HG03439 (cell line): ENCODE measurements around the gene RXFP2.

ENCODE experiments used
- ATAC-seq: cut with Tn5 transposase; IDR thresholded peaks from one replicate; pipeline ENCODE4 v1.9.1; 2021; ENCODE audit warnings: mild to moderate bottlenecking, moderate library complexity; ENCODE audit not compliant: unreplicated experiment

Gene RXFP2

DNA sequence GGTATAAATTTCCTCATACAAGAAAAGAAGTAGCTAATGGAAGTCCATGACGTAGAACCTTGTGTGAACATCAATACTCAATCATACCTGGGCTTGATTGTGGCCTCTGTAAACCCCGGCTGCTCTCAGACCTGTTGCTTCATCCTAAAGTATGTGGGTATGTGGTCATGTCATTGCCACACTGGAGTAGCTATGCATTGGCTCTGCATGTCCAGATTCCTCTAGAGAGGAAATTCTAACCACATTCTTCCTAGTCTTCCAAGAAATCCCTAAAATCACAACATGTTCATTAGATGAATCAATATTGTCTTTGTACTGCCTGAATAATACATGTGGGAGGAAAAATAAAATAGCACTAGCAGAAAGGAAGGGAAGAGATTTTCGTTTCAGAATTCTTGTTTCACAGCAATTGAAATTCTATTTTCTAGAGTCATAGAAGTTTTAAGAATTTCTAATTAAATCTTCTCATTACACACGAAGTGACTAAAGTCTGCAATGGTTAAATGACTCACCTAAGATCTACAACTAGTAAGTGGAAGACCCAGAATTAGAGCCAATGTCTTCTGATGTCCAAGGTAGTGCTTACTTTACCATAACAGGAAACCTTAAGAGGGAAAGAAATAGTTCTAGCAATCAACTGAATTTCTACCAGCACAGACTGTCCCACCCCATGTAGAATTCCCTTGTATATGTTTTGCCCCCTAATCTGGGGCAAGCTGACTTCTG, 28.0 kb downstream of the RXFP2 start:
- ATAC-seq: no peak

DNA sequence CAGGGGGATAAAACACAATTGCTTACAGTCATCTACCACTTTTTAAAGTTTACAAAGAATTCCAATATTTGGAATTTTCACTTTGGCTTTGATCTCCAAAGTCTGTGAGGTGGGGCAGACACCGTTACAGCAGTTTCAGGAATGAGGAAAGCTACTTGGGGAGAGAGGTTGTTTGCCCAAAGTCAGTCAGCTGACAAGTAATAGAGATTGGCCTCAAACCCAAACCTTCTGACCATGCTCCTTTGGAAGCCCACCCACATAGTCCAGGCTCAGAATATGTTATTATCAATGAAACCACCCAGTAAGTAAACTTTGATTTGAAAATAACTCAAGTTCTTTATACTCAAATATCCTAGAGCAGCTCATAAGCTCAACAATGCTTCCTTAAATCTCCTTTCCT, 29.0 kb downstream of the RXFP2 start:
- ATAC-seq: no peak

DNA sequence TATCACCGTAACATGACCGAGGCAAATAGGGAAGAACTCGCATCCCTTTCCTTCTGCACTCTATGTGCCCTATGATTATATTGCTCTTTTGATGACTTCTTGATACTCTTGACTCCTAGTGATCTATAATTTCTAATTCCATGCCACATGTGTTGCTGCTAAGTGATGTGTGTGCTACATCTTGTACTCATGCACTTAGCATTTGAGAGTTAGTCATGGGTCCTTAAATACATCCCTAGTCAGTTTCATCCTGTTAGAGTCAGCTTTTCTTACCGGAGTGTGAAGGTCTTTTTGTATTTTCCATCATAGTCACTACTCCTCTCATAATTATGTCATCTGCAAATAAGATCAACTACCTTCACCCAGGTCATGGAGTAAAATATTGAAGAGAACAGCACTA, 30.2 kb downstream of the RXFP2 start:
- ATAC-seq: no peak

DNA sequence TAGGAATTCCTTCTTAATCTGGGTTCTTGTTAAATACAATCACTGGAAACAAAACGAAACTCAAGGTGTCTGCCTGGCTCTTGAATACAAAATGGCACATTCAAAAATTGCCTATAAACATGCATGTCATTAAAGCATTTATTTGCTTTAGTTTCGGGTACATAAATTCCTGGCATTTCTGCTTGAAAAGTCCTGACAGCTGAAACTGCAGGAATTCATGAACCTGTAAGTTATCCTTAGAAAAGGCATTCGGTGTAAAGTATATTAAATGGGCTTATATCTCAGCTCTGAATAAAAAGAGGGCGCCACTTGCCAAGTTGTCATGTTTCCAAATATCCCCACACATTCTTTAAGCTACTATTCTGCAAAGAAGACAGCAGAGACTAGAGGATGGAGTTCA, 32.9 kb downstream of the RXFP2 start:
- ATAC-seq: no peak

DNA sequence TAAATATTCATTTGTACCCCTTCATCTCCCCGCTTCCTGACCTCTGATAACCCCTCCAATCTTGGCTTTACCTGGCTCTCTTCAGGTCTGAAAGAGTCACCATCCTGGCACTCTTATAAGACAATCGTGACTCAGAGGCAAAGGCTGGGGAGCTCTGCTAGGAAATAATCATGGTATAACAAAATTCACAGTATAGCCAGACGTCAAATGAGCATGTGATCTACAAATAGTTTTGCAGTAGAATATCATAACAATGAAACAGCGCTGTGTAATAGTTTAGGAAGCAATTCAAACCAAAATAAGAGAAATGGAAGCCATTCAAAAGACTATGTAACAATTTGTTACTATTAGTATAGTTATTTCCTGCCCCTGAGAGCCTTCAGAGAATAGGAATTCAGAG, 34.2 kb downstream of the RXFP2 start:
- ATAC-seq: no peak

DNA sequence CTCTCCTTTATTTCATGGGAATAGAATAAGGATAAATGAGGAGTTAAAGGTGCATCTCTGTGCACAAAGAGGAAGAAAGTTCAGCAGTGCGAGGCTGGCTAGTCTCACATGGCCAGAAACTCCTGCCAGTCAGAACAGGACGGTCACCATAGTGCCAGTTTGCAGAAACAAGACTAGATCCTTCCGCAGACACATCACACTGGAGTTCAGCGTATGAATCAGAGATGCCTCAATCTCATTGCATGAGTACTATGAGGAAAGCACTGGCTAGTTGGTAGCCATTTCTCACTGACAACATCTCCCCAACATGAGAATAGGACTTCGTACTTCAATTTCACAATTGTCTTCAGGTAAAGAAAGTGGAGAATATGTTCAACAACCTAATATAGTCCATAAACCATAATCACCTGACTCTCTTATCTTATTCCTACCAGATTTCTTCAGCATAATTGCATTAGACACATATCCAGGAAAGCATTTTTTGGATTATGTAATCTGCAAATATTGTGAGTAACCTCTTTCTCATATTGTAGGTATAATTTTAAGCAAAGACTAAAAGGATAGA, 34.9 kb downstream of the RXFP2 start:
- no peak for ATAC-seq

DNA sequence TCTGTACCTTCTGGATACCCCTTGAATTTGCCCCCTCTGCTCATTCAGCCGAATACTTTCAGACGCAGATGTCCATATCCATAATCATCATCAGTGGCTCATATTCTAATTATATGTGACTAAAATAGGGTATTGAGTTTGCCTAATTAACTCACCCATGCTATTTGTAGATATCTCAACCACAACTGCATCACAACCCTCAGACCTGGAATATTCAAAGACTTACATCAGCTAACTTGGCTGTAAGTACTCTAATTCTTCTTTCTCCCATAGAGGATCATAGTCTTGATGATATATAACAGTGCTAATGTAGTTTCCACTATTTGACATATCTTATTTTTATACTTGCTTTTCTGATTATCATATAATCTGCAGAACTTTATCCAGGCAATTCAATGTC, 35.8 kb downstream of the RXFP2 start:
- no peak for ATAC-seq

DNA sequence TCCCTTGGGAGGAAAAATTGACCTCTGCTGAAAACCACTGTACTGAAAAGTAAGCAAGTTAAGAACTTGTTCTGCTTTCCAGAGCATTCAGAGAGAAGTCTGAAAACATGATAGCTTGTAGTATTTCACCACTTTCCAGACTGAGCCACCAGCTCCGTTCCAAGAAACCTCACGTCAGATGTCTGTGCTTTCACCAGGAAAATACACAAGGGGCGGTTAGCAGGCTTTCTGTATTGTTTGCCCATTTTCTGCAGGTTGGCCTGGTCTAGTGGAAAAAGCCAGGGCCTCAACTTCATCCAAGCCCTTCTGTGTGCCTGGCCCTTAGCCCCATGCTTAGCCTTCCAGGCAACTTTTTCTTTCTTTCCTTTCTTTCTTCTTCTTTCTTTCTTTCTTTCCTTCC, 36.4 kb downstream of the RXFP2 start:
- ATAC-seq: no peak

DNA sequence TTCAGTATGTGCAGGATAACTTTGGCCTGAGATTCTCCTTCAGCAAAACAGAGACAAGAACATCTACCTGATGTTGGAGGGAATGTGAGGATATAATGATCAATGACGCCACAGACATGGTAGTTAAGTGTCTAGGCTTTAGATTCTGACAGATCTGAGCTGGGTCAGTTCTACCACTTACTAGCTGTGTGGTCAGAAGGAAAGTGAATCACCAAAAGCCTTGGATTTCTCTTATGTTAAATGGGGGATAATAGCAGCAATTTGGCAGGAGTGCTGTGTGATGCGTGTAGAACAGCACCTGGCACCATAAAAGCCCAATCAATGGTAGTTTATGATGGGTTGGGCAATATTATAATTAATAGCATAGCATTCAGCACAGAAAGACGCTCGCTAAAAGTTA, 41.7 kb downstream of the RXFP2 start:
- ATAC-seq: no peak

DNA sequence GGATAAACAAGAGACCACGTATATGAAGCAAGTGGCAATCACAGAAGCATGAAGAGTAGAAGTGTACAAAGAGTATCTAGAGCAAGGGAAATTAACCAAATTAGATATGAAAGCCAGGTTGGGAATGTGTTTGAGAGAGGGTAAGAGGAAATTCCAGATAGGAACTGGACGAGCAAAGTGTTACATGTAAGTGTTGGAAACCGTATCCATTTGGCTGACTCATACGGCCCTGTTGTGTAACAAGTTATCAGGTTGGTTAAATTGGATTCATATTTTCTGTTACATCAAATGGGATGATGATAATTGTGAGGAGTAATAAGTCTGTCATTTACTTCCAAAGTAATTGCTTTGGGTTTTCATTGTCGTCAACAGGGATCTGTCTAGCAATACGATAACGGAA, 46.7 kb downstream of the RXFP2 start:
- ATAC-seq: no peak

DNA sequence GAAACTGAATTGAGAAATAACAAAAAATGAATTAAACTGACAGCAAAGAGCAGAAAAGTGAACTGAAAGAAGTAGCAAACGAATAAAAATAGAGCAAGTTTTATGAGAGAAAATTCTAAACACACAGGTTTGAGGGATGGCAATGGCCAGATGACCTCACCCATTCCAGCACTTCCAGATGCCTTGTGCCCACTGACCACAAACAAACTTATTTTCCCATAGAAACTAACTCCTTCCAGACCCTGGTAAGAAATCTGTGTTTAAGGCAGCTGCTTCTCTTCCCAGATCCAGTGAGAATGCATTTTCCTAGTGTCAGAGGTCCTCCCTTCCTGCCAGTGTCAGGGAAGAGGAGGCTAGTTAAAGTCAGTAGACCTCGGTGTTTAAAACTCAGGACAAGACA, 51.7 kb downstream of the RXFP2 start:
- no peak for ATAC-seq

DNA sequence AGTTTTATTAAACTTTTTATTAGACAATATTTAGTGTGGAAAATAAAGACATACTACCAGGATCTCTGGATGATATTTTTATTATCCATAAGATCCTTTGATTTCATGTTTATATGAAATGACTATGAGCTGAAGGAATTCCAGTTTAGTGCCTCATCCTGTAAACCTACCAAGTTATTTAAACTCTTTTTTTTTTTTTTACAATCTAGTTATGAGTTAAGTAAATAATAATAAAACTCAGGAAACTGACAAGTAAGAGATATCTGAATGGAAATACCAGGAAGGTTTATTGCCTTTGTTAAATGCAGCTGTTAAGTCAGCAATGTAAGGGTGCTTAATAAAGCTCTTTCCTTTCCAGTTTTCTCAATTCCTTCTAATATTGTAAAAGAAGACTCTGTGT, 53.9 kb downstream of the RXFP2 start:
- no peak for ATAC-seq

DNA sequence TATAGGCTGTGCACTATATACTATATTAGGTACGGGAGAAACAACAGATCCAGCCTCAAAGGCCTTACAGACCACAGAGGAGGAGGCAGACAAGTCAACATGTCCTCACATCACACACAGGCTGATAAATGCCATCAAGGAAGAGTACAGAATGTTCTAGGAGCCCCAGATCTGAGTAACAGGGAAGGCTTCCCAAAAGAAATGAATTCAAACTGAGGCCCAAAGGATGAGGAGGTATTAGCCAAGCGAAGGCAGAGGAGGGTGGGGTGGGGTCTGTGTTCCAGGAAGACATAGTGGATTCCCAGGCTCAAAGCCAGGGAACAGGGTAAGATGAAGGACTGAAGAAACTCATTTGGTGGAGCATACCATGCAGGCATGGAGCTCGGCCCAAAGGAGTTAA, 55.1 kb downstream of the RXFP2 start:
- ATAC-seq: no peak

DNA sequence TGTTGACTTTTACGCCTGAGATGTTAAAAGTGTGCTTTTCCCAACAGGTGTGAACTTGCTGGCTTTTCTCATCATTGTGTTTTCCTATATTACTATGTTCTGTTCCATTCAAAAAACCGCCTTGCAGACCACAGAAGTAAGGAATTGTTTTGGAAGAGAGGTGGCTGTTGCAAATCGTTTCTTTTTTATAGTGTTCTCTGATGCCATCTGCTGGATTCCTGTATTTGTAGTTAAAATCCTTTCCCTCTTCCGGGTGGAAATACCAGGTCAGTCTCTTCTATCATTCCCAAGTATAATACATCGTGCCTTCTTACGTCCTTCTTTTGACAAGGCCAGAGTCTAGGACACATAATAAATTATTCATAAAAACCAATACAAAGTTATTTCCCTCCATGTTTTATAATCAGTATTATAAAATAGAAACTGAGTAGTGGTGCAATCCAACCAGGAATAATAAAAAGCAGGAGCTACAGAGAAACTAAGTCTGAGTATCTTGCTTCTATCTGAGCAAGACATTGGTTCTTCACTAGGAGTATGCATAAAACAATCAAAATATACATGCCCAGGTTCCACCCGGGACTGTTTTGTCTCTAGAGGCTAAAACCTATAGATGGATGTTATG, 57.9 kb downstream of the RXFP2 start:
- ATAC-seq: no peak

DNA sequence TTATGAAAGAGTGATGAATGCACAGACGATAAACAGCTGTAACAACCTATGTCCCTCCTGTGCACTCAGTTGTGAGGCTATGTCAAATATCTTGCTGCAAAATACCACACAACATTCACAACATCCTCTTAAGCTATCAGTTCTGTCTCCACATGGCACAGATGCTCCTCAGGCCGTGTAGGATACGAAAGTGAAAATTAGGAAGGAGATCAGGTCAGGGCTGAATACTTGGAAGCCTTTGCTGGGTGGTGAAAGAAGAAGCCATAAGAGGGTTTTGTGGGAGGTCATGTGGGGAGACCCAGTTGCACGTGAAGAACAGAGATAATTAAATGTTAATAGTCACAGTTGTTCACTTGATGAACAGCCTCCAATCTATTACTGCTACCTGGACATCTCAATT, 58.9 kb downstream of the RXFP2 start:
- no peak for ATAC-seq

DNA sequence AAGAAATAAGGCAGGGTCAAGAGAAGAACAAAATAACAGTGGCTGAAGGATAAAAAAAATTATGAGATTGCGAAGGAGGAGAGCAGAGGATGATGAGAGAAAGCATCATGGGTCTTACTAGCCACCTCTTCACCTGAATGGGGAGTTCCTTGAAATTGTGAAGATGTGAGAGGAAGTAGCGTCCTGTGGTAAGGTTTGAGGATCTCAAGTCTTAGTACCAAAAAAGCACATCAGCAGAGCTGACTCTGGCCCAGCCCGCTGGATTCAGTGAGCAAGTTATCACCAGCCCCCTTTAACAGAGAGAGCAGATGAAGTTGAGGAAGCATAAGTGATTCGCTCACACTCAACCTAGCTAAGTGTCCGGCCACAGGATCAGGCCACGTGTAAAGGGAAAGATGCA, 61.8 kb downstream of the RXFP2 start:
- ATAC-seq: no peak

DNA sequence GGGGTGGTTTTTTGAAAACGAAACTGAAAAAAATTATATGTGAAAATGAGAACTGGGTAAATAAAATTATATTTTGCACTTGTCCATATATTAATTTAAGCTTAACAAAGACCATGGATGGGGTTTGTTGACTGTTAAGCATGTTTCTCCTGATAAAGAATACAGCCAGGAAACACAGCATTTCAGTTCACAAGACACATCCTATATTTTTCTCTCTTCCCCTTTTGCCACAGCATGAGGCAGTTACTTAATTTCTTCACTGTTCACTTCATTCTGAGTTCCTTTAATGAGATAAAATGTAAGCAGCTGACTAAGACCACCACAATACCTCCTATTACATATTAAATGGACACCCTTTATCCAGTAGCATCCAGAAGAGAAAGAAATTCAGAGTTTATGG, 64.0 kb downstream of the RXFP2 start:
- no peak for ATAC-seq

DNA sequence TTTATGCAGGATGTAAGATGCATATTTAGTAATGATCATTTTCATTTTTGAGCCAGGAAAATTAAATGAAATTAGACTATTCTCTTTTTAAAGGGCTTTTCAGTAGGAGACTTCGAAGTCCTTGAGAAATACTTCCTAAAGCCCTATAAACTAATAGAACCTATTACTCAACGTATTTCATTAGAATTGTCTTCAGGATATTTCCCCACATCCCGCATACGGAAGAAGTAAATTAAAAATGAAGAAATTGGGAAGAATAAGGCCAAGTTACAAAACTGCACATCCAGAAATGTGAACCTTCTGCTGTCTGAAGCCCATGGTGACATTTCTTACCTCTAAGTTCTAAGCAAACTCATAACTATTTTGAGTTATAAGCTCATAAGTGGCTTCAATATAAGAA, 66.5 kb downstream of the RXFP2 start:
- ATAC-seq: no peak

DNA sequence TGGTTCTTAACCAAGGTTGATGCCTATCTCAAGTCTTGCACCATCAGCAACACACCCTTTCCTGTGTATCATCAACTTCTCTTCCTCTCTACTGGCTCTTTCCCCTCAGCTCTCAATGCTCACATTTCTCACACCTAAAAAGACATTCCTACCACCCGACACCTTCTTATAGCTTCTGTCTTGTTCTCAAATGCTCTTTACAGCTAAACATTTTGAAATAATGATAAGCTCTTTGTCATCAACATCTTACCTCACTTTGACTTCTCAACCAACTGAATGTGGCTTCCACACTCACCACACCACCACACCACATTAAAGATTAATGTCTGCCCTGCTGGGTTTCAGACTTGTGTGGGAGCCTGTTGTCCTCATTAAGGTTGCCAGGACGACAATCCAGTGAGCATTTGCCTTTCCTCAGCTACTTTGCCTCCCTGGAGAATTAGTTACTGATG, 67.8 kb downstream of the RXFP2 start:
- ATAC-seq: no peak

DNA sequence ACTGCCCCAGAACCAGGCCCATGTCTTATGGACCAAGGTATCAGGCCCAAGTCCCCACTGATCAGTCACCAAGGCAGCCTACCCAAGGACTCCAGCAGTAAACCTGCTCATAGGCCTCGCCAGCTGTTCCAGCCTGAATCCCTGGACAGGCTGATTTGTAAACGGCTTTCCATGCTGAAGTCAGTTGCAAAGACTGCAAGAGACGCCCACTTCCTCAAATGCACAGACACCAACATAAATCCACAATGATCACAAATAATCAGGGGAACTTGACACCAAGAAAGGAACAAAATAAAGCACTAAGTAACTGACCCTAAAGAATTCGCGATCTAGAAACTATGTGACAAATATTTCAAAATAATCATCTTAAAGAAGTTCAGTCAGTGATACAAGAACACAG, 75.2 kb downstream of the RXFP2 start:
- ATAC-seq: no peak

DNA sequence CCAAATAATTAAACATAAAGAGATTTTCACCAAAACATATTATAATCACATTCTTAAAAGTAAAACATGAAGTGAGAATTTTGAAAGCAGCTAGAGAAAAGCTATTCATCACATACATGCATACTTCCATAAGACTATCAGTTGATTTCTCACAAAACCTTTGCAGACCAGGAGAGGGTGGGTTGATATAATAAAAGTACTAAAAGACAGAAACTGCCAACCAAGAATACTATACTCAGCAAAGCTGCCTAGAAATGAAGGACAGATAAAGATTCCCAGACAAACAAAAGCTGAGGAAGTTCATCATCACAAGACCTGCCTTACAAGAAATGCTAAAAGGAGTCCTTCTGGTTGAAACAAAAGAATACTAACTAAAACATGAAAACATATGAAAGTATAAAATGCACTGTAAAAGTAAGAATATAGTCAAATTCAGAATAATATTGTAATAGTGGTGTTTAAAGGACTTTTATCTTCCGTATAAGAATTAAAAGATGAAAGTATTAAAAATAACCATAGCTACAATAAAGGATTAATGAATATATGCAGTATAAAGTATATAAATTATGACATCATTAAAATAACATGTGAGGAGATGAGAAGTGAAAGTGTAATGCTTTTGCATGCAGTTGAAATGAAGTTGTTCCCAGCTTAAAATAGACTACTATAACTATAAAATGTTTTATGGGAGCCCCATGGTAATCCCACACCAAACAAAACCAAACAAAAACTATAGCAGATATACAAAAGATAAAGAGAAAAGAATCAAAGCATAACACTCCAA, 76.2 kb downstream of the RXFP2 start:
- ATAC-seq: no peak

DNA sequence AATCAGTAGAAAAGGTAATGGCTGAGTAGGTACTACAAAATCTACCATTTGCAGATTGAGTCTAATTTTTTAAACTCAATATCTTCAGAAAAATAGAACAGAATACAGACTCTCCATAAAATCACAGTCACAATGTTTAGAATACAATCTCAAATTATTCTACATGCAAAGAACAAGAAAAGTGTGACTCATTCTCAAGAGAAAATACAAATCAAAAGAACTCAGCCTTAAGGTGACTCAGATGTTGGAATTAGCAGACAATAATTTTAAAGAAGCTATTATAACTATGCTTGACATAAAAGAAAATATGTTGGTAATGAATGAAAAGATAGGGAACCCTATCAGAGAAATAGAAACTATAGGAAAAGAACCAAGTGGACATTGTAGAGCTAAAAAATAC, 78.9 kb downstream of the RXFP2 start:
- ATAC-seq: no peak
